ENCODE measurements around the gene PKDCC. TPM values are rescaled to one million over a fixed set of nuclear protein-coding genes. Genes with fewer than 3 reads are reported as not detected.

The PKDCC gene
- total and polyA plus RNA-seq, 2 experiments from 2014 or later: 1.2 to 9.9 TPM

GRCh38 chr2:42089340-42089925 lies 41.6 kb downstream of the PKDCC start:
- Histone ChIP-seq H2AFZ (no peak overlapping the region), H3F3A (ENCODE audit: insufficient read depth) (no peaks in the 10 kb centered on the region), H3K9me2 (ENCODE audit: insufficient read depth) (no peaks in the 10 kb centered on the region), H3K4me1 (ENCODE audit: insufficient read depth) (no peaks in the 10 kb centered on the region), H3K9ac (no peak overlapping the region), H3K27ac (no peak overlapping the region), H3K27me3 (replicated peaks; ENCODE audit: insufficient read depth) (no peaks in the 10 kb centered on the region), H4K20me1 (ENCODE audit: insufficient read depth) (no peaks in the 10 kb centered on the region), H3K79me2 (ENCODE audit: insufficient read depth) (no peaks in the 10 kb centered on the region), H3K4me3 (no peak overlapping the region), H3K36me3 (ENCODE audit: low read depth) (no peaks in the 10 kb centered on the region), H3K4me2 (ENCODE audit: unreplicated experiment) (no peak overlapping the region), H3K9me3 (ENCODE audit: low read depth) (no peaks in the 10 kb centered on the region)
- DNase-seq: peak; percentile 80
- TF ChIP-seq EZH2 (IDR thresholded peaks at IDR 0.05; ENCODE audit: insufficient read depth, poor library complexity, severe bottlenecking): no peak
- TF ChIP-seq EZH2phosphoT487 (IDR thresholded peaks at IDR 0.05; ENCODE audit: insufficient read depth, low read depth): no peak
- WGBS, 2 experiments (ENCODE audit: low coverage in 1 of 2, low lambda C conversion rate in 2 of 2, missing lambda C conversion rate in 2 of 2): 53 to 57% methylated on average over 16 of the region's 16 CpGs
- in situ Hi-C loops (cut with MboI): loop anchor here (5.0 kb wide), 1 partner anchor 222 kb away; no protein-coding TSS in a partner anchor

GRCh38 chr2:42090216-42090615 lies 42.4 kb downstream of the PKDCC start:
- in situ Hi-C loops (cut with MboI): loop anchor here (10.0 kb wide), 2 partner anchors 105 to 235 kb away; no protein-coding TSS in a partner anchor
- no peaks in the 10 kb centered on the region for H3K79me2 ChIP-seq (ENCODE audit: insufficient read depth)

GRCh38 chr2:42091671-42092070 lies 43.9 kb downstream of the PKDCC start:
- no peaks in the 10 kb centered on the region for H3F3A ChIP-seq (ENCODE audit: insufficient read depth)
- no peak overlapping the region for H3K4me2 ChIP-seq (ENCODE audit: unreplicated experiment)
- no peaks in the 10 kb centered on the region for H4K20me1 ChIP-seq (ENCODE audit: insufficient read depth)
- no peak overlapping the region for H2AFZ ChIP-seq
- TF ChIP-seq EZH2 (IDR thresholded peaks at IDR 0.05; ENCODE audit: insufficient read depth, poor library complexity, severe bottlenecking) (no peak), EZH2phosphoT487 (IDR thresholded peaks at IDR 0.05; ENCODE audit: insufficient read depth, low read depth) (no peak)
- DNase-seq: no peak
- no peak overlapping the region for H3K9ac ChIP-seq
- no peak overlapping the region for H3K27ac ChIP-seq
- no peaks in the 10 kb centered on the region for H3K9me3 ChIP-seq (ENCODE audit: low read depth)
- no peak overlapping the region for H3K4me3 ChIP-seq
- H3K9me2 ChIP-seq (ENCODE audit: insufficient read depth): no peaks in the 10 kb centered on the region
- H3K79me2 ChIP-seq (ENCODE audit: insufficient read depth): no peaks in the 10 kb centered on the region
- no peaks in the 10 kb centered on the region for H3K36me3 ChIP-seq (ENCODE audit: low read depth)
- in situ Hi-C loops (cut with MboI): loop anchor here (10.0 kb wide), 2 partner anchors 103 to 233 kb away; no protein-coding TSS in a partner anchor
- H3K27me3 ChIP-seq (replicated peaks; ENCODE audit: insufficient read depth): no peaks in the 10 kb centered on the region
- 81 to 87% methylated on average over 3 of the region's 3 CpGs for WGBS, 2 experiments (ENCODE audit: low coverage in 1 of 2, low lambda C conversion rate in 2 of 2, missing lambda C conversion rate in 2 of 2)
- no peaks in the 10 kb centered on the region for H3K4me1 ChIP-seq (ENCODE audit: insufficient read depth)

More at GRCh38 chr2:42090216-42090615, 42.4 kb downstream of the PKDCC start:
- WGBS, 2 experiments (ENCODE audit: low coverage in 1 of 2, low lambda C conversion rate in 2 of 2, missing lambda C conversion rate in 2 of 2): 92 to 97% methylated on average over 5 of the region's 5 CpGs
- no peaks in the 10 kb centered on the region for H3K36me3 ChIP-seq (ENCODE audit: low read depth)
- no peak overlapping the region for H3K4me2 ChIP-seq (ENCODE audit: unreplicated experiment)
- H2AFZ ChIP-seq: no peak overlapping the region
- no peak overlapping the region for H3K27ac ChIP-seq
- no peak overlapping the region for H3K4me3 ChIP-seq
- no peaks in the 10 kb centered on the region for H3K4me1 ChIP-seq (ENCODE audit: insufficient read depth)
- no peaks in the 10 kb centered on the region for H4K20me1 ChIP-seq (ENCODE audit: insufficient read depth)
- H3F3A ChIP-seq (ENCODE audit: insufficient read depth): no peaks in the 10 kb centered on the region
- H3K9ac ChIP-seq: no peak overlapping the region
- DNase-seq: no peak
- no peaks in the 10 kb centered on the region for H3K9me3 ChIP-seq (ENCODE audit: low read depth)
- no peaks in the 10 kb centered on the region for H3K9me2 ChIP-seq (ENCODE audit: insufficient read depth)
- H3K27me3 ChIP-seq (replicated peaks; ENCODE audit: insufficient read depth): no peaks in the 10 kb centered on the region
- TF ChIP-seq EZH2phosphoT487 (IDR thresholded peaks at IDR 0.05; ENCODE audit: insufficient read depth, low read depth) (no peak), EZH2 (IDR thresholded peaks at IDR 0.05; ENCODE audit: insufficient read depth, poor library complexity, severe bottlenecking) (no peak)

GRCh38 chr2:42092084-42092996 lies 44.5 kb downstream of the PKDCC start:
- no peaks in the 10 kb centered on the region for H3K9me2 ChIP-seq (ENCODE audit: insufficient read depth)
- no peak for TF ChIP-seq EZH2 (IDR thresholded peaks at IDR 0.05; ENCODE audit: insufficient read depth, poor library complexity, severe bottlenecking)
- no peak for TF ChIP-seq EZH2phosphoT487 (IDR thresholded peaks at IDR 0.05; ENCODE audit: insufficient read depth, low read depth)
- H3K9ac ChIP-seq: no peak overlapping the region
- WGBS, 2 experiments (ENCODE audit: low coverage in 1 of 2, low lambda C conversion rate in 2 of 2, missing lambda C conversion rate in 2 of 2): 79 to 82% methylated on average over 7 of the region's 7 CpGs
- in situ Hi-C loops (cut with MboI): loop anchor here (10.0 kb wide), 2 partner anchors 102 to 232 kb away; no protein-coding TSS in a partner anchor
- no peaks in the 10 kb centered on the region for H3K79me2 ChIP-seq (ENCODE audit: insufficient read depth)
- H4K20me1 ChIP-seq (ENCODE audit: insufficient read depth): no peaks in the 10 kb centered on the region
- H3K27me3 ChIP-seq (replicated peaks; ENCODE audit: insufficient read depth): no peaks in the 10 kb centered on the region
- H3K27ac ChIP-seq: no peak overlapping the region
- no peaks in the 10 kb centered on the region for H3K9me3 ChIP-seq (ENCODE audit: low read depth)
- no peak overlapping the region for H2AFZ ChIP-seq
- H3K4me2 ChIP-seq (ENCODE audit: unreplicated experiment): no peak overlapping the region
- no peak overlapping the region for H3K4me3 ChIP-seq
- DNase-seq: no peak
- H3F3A ChIP-seq (ENCODE audit: insufficient read depth): no peaks in the 10 kb centered on the region
- H3K4me1 ChIP-seq (ENCODE audit: insufficient read depth): no peaks in the 10 kb centered on the region
- no peaks in the 10 kb centered on the region for H3K36me3 ChIP-seq (ENCODE audit: low read depth)
